ENCODE measurements around the gene RPS21.

DNA sequence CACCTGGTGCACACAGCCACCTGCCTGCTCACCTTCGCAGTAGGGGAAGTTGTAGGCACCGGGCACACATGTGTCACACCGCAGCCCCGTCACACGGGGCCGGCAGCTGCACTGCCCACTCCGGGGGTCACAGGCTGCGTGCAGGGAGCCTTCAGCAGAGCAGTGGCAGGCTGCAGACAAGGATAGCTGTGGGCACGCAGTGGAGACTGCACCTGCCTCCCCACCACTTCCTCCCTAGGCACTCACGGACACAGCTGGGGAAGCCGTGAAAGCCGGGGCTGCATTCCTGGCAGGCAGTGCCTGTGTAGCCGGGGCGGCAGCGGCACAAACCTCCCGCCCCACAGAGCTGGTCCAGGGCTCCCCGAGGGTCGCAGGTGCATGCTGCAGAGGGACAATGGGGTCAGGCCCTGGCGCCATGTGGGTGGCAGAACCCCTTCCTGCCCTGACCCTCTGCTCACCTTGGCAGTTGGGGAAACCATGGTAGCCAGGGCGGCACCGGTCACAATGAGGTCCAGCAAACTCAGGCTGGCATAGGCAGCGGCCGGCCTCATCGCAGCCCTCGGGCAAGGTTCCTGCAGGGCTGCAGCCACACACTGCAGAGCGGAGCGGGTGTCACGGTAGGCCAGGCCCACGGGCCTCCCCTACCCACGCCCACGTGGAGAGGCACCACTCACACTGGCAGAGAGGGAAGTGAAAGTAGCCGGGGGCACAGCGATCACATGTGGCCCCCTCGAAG, 49.2 kb upstream of the RPS21 start:
- no peak for TF ChIP-seq POLR2AphosphoS5 (IDR thresholded peaks at IDR 0.05; ENCODE audit: insufficient read depth in 1 of 2, low read depth in 1 of 2)
- TF ChIP-seq, protein P1, sequence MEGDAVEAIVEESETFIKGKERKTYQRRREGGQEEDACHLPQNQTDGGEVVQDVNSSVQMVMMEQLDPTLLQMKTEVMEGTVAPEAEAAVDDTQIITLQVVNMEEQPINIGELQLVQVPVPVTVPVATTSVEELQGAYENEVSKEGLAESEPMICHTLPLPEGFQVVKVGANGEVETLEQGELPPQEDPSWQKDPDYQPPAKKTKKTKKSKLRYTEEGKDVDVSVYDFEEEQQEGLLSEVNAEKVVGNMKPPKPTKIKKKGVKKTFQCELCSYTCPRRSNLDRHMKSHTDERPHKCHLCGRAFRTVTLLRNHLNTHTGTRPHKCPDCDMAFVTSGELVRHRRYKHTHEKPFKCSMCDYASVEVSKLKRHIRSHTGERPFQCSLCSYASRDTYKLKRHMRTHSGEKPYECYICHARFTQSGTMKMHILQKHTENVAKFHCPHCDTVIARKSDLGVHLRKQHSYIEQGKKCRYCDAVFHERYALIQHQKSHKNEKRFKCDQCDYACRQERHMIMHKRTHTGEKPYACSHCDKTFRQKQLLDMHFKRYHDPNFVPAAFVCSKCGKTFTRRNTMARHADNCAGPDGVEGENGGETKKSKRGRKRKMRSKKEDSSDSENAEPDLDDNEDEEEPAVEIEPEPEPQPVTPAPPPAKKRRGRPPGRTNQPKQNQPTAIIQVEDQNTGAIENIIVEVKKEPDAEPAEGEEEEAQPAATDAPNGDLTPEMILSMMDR (IDR thresholded peaks at IDR 0.05): no peak

Data from vagina (tissue), 2 donors.